ENCODE results near the gene STAT5B.
"Not testable (repeated sequence)": the region's sequence is repeated elsewhere in the genome, so short reads cannot be mapped to it uniquely, and the experiment has no call there.

Gene STAT5B

DNA sequence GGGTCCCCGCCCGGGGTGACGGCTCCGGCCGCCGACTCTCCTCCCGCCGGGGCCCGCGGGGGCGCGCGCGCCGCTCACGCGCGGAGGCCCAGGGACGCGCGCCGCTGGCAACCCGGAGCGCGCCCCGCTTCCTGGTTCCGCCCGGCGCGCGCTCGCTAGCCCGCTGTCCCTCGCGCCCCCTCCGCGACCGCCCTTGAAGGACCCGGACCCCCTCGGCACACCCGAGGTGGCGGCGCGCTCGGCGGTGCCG, at the start of gene STAT5B:
STAT5B (minus strand) TSS at position 33 of the 250 bp plus-strand sequence. CDS start 44,264 bp downstream, outside the sequence.
- peak; percentile 87 for DNase-seq

DNA sequence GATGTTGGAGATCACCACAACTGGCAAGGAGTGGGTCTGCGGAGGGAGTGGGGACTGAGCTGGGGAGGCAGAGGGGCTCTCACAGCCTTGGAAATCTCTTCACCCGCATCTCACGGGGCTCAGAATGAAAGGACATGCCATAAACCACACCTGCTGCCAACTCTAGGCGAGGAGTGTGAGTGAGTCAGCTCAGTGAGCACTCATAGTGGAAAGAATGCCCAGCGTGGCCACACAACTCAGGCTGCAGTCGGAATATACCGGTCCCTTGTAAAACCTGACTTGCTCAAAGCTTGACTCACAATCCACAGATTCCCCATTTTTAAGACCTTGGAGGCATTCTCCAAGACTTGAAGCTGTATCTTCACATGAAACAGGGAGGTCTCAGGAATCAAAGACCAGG, 48.8 kb upstream of the STAT5B start:
- DNase-seq: no peak

DNA sequence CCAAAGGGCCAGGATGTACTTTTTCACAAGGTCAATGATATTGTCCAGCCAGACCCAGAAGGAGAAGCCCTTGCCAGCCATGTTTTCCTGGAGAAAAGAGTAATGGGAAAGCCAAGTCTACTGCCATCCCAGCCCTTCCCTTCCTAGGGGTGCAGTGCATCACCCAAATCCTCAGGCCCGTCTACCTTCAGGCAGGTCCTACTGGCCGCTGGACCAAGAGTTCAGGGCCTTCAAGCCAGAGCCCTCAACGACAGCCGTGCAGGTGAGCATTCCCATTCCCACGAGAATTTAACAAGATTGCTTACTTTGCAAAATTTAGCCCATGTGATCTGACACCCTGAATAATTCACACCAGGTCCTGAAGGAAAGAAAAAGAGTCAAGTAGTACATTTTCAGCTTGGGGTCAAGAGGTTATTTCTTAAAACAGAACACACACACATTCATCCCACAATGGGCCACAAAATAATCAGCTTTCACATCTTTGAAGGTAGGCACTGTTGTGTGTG, 47.1 kb upstream of the STAT5B start:
- DNase-seq: no peak

DNA sequence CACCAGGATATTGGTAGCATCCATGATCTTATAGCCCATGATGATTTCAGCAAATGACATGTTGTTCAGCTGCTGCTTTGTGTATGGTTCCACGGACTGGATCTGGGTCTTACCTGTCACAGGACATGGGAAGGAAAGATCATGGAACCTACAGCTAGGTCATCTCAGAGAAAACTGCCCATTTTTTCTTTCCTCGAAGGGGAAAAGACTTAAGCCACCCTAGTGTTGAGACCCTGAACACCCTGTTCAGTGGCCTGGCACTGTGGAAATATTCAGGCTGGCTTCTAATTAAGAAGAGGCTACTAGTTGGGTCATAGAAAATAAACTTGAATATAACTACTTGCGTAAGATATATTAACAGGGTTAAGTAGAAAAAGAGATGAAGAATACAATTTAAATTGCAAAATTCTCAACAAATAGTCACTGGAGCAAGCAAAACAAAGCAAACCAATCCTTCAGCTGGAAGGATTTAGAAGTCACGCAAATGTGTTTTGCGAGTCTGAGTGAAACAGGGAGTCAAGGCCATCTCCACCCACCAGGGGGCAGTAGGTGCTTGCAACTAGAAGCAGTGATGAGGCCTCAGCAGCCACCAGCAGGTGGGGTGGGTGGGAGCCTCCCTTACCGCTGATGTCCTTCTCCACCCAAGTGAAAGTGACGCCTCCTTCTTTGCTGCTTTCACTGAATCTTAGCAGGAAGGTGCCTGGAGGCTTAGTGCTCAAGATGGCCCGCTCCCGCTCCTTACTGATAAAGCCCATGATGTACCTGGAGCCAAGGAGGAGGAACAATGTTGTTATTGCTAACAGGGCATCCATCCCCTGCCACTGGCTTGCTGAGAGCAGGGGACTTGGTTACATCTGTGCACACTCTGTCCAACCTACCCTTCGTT, 46.4 kb upstream of the STAT5B start:
- DNase-seq: peak; percentile 98

DNA sequence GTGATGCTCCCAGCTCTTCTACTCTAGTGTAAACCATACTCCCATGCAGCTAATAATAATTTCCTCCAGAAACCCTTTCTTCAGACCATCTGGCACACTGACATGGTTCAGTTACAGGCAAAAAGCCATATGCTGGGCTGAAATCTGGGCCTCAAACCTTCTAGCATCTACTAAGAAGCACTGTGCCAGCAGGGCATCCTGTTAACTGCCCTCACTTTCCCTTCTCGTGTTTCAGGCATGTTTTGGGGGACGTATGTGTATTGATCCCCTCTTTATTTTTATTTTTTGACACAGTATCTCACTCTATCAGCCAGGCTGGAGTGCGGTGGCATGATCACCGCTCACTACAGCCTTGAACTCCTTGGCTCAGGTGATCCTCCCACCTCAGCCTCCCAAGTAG, 45.4 kb upstream of the STAT5B start:
- DNase-seq: no peak

DNA sequence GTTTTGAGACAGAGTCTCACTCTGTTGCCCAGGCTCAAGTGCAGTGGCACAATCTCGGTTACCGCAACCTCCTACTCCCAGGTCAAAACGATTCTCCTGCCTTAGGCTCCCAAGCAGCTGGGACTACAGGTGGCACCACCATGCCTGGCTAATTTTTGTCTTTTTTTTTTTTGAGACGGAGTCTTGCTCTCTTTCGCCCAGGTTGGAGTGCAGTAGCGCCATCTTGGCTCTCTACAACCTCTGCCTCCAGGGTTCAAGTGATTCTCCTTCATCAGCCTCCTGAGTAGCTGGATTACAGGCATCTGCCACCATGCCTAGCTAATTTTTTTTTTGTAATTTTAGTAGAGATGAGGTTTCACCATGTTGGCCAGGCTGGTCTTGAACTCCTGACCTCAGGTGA, 41.8 kb upstream of the STAT5B start:
- not testable (repeated sequence) for DNase-seq

DNA sequence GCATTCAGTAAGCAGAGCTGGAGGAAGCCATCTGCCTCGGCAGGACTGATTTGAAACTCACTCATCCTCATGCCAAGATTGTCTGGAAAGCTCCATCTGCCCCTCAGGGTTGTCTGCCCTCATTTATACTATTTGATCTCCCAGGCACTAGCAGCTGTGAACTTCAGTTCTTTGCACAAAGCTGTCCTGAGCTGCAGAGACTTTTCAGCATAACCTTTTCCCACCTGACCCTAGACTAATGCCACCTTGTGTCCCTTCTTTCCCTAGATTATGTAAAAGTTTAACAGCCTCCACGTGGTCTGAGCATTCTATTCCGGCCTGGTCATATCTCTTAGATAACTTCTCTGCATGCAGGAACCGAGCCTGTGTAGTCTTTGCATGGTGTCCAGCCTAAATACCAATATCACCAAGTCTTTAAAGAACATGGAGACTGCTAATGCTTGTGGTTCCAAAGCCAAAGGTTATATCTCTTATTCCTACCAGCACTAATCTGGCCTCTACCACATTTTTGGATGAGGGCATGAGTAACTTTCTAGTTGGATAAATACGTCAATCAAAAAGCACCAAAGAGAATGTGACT, 41.2 kb upstream of the STAT5B start:
- DNase-seq: peak; percentile 58

DNA sequence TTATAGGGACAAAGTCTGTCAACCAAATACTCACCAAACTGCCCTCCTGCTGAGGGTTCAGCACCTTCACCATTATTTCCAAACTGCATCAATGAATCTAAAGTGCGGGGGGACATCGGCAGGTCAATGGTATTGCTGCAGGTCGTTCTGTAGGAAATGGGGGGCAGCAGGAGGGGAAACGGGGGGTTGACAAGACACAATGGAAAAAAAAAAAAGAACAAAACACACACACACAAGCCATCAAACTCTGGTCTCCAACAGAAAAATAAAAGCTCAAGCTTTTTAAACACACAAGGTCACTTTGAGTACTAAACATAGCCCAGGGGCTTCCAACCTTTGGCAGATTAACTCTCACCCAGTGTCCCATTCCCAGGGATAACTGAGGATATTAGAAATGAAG, 40.6 kb upstream of the STAT5B start:
- no peak for DNase-seq

DNA sequence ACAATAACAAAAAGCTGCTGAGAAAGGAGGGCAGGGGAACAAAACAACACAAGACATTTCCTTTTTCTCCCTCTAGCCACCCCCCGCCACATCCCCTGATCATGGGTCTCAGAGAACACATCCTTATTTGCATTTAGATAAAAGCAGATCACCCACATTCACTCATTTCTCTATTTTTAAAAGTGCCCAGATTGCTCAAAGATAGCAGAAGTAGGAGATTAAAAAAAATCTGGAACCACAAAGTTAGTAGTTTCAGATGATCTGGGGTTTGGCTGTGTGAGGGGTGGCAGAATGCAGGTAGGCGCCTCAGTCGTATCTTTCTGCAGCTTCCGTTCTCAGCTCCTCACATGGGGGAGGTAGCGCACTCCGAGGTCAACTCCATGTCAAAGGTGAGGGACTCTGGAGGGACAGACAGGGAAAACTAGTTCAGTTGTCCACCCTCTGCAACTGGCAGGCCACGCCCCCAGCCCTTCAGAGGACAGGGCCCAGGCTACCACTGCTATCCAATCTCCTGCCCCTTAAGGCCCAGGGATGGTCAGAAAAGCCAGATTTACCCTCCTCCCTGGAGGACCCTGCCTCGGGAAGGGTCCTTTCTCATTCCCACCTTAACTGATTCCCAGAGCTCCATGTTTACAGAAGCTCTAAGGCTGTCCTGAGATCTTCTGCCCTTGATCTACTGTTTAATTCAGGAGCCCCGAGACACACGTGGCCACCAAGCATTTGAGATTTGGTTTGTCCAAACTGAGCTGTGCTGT, 39.4 kb upstream of the STAT5B start:
- peak; percentile 74 for DNase-seq

DNA sequence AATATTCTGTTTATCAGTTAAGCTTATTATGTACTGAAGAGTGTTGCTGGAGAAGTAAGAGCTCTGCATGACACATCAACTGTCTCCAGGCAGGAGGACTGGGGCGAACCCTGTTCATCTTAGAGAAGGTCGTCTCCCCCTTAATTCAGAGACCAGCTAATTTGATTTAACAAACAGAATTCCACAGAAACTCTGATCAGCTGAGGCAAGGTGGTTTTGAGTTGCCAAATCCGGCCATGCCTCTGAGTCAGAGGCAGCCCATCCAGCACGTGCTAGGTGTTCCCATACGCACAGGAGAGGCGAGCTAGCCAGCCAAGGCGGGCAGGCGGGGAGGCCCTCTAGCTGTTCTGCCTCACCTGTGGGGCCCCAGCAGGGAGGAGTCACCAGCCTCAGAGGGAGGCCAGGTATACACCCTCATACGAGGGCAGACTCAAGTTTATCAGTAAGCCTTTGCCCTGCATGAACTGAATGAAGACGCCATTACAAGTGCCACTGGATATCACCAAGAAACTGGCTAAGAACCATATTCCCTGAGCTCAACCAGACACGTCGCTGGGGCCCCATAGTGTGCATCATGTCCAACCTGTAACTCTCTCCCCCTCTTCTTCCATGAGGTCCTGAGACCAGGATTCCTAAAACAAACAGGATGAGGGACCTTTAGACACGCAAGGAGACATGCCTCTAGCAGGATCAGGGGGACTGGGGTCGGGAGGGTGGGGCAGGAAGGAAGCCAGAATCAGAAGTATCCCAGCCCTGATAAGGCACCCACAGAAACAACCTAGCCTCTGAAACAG, 37.8 kb upstream of the STAT5B start:
- peak; percentile 84 for DNase-seq

DNA sequence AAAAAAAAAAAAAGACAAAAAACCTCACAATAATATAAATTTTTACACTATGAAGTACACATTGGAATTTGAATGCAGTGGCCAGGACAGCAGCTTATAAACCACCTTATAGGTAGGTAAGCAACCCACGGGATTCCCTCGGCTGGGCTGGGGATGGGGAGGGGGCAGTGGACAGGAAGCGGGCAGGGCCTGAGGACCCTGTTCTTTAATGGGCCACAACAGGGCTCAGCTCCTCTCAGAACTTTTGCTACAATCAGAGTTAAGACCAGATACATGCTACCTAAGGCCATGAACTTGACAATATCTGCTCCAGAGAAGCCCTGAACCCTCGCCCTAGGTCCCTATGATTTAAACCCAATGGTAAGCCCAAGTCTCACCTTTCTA, 37.2 kb upstream of the STAT5B start:
- DNase-seq: no peak

DNA sequence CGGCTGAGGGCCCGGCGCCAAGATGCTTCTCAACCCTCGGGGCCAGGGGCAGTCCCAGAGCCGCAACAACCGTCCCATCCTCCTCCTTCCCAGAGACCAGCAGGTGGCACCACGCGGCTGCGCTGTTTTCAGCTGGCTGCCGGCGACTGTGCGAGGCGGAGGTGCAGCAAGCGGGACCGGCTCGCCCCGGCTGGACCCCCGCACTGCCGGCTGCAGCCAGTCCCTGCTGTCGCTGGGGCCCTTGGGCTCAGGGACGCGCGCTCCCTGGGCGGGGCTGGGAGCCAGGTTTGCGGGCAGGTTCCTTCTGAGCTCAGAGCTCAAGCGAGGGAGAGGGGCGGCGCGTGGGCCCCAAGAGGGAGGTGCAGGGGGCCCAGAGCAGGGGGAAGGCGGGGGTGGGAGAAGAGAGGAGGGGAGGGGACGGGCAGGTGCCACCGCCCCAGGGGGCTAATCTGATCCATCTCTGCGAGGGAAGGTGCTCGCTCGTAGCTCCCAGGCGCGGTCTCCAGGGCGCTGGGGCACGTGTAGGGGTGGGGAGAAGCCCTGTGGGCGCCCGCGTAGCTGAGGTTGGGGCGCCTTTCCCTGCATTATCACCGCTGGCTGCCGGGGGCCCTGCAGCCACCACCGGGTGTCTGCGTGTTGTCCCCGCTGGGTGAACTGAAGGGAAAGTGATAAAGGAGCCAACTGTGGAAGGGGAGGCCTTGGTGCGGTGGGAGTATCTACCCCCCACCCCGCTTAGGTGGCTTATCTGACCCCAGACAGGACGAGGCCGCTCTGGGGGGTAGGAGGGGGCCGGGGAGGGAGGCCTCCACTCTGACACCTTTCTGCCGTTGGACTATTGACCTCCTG, 36.3 kb upstream of the STAT5B start:
- peak; percentile 98 for DNase-seq

DNA sequence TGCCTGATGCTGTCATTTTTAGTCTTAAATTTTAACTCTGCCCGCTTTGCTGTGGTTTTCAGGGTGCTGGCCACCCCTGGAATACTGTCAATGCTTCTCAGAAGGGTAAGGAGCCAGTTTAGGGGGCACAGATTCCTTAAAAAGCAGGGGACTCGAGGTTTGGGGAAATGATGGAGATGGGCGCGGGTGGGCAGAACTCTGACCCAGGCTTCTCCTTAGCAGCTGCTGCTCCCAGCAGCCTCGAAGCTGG, 35.8 kb upstream of the STAT5B start:
- DNase-seq: no peak

DNA sequence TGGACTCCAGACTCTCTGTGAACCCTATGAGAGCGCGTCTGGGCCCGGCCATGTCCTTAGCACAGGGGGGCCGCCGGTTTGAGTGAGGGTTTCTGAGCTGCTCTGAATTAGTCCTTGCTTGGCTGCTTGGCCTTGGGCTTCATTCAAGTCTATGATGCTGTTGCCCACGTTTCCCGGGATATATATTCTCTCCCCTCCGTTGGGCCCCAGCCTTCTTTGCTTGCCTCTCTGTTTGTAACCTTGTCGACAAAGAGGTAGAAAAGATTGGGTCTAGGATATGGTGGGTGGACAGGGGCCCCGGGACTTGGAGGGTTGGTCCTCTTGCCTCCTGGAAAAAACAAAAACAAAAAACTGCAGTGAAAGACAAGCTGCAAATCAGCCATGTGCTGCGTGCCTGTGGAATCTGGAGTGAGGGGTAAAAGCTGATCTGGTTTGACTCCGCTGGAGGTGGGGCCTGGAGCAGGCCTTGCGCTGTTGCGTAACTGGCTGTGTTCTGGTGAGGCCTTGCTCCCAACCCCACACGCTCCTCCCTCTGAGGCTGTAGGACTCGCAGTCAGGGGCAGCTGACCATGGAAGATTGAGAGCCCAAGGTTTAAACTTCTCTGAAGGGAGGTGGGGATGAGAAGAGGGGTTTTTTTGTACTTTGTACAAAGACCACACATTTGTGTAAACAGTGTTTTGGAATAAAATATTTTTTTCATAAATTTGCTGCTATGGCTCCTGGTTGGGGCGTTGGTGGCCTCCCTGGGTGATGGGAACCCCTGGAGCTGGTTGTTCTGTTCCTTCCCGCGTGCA, 35.2 kb upstream of the STAT5B start:
- DNase-seq: peak; percentile 97

DNA sequence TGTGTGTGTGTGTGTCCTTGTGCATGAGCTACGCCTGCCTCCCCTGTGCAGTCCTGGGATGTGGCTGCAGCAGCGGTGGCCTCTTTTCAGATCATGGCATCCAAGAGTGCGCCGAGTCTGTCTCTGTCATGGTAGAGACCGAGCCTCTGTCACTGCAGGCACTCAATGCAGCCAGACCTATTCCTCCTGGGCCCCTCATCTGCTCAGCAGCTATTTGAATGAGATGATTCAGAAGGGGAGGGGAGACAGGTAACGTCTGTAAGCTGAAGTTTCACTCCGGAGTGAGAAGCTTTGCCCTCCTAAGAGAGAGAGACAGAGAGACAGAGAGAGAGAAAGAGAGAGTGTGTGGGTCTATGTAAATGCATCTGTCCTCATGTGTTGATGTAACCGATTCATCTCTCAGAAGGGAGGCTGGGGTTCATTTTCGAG, 34.6 kb upstream of the STAT5B start:
- DNase-seq: no peak

DNA sequence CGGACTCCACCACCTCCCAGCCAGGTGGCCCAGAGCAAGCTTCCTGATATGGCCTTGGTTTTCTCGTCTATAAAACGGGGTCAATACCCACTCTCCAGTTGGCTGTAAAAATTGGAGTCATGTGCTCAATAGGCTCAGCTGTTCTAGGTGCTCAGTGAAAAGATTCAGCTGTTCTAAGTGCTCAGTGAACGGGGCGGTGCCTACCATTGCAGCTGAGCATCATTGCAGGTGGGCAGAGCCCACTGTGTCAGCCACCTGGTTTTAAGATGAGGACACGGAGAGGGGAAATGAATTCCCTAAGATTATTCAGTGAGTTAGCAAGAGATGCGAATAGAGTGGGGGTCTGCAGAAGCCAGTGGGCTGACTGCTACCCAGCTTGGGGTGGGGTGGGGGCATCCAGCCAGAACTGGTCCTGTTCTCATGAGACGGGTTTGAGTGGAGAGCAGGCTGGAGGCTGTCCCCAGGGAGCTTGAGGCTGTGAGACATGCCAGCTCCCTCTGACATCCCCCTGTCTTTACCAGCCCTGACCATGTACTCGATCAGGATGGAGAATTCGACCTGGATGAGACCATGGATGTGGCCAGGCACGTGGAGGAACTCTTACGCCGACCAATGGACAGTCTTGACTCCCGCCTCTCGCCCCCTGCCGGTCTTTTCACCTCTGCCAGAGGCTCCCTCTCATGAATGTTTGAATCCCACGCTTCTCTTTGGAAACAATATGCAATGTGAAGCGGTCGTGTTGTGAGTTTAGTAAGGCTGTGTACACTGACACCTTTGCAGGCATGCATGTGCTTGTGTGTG, 34.0 kb upstream of the STAT5B start:
- DNase-seq: no peak

DNA sequence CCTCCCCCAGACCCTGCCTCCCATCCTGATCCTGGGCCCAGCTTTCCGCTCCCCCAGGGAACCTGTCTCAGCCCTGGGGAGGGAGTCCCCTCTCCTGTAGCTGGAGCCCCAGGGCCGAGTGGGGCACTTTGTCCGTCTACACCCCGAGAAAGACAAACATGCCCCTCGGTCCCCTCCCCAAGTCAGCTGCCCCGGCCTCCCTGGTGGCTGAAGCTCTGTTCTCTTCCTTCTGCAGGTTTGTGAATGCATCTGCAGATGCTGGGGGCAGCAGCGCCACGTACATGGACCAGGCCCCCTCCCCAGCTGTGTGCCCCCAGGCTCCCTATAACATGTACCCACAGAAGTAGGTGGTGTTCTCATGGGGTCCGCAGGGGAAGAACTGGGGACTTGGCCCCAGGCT, 33.0 kb upstream of the STAT5B start:
- no peak for DNase-seq

DNA sequence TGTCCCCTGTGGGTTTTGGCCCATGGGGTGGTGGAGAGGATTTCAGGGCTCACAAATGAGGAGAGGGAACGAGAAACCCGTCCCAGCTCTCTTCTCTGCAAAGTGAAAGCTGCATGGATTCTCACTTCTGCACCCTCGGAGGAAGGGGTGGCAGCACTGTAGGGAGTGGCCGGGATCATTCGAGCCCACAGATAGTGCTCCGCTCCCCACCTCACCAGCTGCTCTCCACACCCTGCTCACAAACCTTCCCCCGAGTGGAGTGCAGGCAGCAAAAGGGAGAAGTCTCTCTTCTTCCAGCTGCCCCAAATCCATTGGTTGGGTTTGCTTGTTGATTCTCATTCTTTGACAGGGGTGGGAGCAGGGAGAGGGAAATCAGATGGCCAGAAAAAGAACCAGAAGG, 32.3 kb upstream of the STAT5B start:
- peak; percentile 53 for DNase-seq

DNA sequence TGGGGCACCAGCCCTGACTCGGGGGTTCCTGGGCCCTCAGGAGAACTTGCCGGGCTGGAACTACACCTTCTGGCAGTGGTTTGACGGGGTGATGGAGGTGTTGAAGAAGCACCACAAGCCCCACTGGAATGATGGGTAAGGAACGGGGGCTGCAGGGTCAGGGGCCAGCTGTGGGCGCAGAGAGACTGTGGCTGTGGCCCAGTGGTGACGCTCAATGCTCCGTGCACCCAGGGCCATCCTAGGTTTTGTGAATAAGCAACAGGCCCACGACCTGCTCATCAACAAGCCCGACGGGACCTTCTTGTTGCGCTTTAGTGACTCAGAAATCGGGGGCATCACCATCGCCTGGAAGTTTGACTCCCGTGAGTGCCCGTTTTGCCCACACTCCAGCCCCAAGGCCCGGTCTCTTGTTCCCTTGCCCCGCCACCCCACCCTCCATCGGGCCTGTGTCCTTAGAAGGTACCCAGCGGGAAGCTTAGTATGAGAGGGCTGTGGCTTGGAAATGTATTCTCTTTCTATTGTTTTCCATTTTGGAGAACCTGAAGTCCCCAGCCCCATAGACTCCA, 31.3 kb upstream of the STAT5B start:
- DNase-seq: no peak

DNA sequence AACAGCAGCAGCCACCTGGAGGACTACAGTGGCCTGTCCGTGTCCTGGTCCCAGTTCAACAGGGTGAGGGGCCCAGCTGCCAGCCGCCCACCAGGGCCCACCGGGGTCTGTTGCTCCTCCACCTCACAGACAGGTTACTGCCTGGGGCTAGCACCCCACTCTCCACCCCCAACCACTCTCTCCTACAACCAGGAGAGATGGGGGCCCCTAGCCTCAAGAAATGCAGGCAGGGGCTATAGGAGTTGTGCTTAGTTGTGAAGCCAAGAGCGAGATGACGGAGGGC, 30.1 kb upstream of the STAT5B start:
- DNase-seq: no peak
